ENCODE data around the gene PDE4B.
"Not testable (repeated sequence)": the region's sequence is repeated elsewhere in the genome, so short reads cannot be mapped to it uniquely, and the experiment has no call there.

The PDE4B gene

DNA sequence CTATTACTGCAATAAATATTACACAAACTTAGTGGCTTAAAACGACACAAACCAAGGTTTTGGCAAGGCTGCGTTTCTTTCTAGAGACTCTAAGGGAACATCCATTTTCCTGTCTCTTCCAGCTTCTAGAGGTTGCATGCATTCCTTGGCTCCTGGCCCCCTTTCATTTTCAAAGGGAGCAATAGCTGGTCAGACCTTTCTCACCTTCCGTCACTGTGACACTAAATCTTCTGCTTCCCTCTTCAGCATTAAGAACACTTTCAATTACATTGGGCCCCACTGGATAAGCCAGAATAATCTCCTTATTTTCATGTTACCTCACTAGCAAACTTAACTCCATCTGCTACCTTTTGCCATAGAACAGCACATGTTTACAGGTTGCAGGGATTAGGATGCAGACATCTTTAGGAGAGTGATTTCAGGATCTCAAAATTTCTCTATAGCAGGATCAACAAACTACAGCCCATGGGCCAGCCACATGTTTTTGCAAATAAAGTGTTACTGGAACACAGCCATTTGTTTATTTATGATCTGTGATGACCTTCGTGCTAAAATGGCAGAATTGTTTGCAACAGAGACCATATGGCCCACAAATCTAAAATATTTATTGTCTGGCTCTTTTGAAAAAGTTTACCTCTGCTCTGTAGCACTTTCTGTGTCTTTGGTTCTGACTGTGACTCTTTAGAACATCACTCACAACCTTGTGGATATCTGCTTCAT is 519.7 kb downstream of the PDE4B start:
- no peak for DNase-seq (ENCODE audit: low spot score)

GRCh38 chr1:66313429-66313828 is 520.7 kb downstream of the PDE4B start:
- no peak for DNase-seq (ENCODE audit: low spot score)

DNA sequence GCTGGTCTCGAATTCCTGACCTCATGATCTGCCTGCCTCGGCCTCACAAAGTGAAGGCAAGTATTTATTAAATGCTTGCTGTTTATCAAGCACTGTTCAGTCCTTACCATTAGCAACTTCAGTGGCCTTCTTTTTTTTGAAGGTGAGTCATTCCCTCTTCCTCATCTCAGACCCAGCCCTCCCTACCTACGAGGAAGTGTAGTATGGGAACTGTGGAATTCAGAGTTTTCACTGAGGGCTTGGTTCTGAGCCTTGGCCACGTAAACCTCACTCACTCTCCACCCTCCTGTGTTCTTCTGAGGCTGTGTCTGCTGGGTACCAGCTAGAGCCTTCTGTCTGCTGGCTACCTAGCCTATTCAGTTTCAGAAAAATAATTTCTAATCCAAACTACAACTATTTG is 523.0 kb downstream of the PDE4B start:
- no peak for DNase-seq (ENCODE audit: low spot score)

- no peak for DNase-seq (ENCODE audit: low spot score)
These were observed 524.0 kb downstream of the PDE4B start for GRCh38 chr1:66316464-66317247.

- DNase-seq (ENCODE audit: low spot score) = no peak
These were observed 524.5 kb downstream of the PDE4B start for GRCh38 chr1:66317248-66317515.

DNA sequence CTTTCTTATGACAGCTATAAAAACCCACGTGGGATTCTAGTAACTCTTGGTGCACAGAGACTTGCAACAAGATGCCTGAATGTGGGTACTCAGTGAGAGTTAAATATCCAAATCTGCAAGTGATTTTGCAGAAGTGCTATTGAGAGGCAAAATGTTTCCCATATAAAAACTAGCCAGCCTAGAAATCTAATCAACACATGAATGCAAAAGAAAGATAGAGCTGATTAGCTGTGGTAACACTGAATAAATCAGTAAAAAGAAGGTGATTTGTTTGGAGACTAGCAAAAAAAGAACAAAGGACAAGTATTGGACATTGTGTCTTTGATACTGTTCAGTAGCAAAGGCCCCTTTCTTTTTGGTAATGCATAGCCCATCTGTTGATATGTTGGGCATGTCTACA is 527.5 kb downstream of the PDE4B start:
- DNase-seq (ENCODE audit: low spot score) = no peak

DNA sequence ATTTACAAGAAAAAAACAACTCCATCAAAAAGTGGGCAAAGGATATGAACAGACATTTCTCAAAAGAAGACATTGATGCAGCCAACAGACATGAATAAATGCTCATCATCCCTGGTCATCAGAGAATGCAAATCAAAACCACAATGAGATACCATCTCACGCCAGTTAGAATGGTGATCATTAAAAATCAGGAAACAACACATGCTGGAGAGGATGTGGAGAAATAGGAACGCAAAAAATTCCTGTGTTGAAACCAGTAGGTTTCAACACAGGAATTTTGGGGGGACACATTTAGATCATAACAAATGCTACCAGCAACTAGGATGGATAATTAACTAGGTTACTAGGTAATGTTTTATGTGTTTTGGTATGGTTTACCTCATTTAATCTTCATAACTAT is 529.8 kb downstream of the PDE4B start:
- not testable (repeated sequence) for DNase-seq (ENCODE audit: low spot score)

DNA sequence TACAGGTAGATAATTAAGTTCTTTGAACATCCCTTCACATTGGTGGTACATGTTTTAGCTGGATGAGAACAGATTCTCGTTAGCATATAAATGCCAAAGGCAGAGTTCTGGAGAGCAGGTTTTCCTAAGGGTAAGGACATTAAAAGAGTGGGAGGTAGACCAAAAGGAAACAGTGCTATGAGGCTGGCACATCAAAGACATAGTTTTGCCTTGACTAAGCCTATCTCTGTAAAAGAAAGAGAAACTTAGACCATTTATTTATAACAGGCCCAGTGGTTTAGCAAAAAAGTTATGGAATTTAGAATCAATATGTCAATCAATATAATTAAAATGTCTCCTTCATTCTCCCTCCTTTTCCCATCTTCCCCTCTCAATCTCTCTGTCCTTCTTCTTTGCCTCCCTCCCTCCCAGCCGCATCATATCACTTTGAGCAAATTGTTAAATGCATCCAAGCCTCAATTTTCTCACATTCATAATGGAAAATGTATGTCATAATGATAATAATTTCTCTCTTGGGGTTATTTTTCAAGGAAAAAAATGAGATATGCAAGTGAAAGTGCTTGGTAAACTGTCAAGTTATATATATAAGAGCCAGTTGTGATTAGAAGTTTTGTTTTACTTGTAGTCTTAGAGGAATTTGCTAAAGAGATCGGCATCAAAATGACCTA is 531.4 kb downstream of the PDE4B start:
- no peak for DNase-seq (ENCODE audit: low spot score)

GRCh38 chr1:66325594-66326380 is 533.1 kb downstream of the PDE4B start:
- DNase-seq (ENCODE audit: low spot score) = no peak

- DNase-seq (ENCODE audit: low spot score) = no peak
These were observed 534.2 kb downstream of the PDE4B start for GRCh38 chr1:66326867-66327266.

GRCh38 chr1:66327588-66327987 is 534.9 kb downstream of the PDE4B start:
- no peak for DNase-seq (ENCODE audit: low spot score)

DNA sequence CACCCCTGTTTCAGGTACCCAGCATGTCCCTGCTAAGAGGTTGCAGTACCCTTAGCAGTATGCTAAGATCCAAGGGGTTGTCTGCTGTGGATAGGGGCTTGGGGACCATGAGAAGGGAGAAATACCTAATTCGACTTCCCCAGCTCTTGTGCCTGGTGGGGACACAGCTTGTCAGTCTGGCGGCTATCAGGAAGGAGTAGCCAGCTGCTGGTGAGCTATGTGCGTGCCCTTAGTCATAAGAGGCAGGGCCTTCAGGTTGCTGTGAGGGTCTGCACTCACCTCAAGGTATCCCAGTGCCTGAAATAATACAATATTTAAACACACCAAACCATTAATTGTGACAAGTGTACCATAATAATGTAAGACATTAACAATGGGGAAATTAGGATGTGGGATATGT is 536.2 kb downstream of the PDE4B start:
- DNase-seq (ENCODE audit: low spot score) = no peak

- DNase-seq (ENCODE audit: low spot score) = no peak
These were observed 538.0 kb downstream of the PDE4B start for GRCh38 chr1:66330722-66331141.

DNA sequence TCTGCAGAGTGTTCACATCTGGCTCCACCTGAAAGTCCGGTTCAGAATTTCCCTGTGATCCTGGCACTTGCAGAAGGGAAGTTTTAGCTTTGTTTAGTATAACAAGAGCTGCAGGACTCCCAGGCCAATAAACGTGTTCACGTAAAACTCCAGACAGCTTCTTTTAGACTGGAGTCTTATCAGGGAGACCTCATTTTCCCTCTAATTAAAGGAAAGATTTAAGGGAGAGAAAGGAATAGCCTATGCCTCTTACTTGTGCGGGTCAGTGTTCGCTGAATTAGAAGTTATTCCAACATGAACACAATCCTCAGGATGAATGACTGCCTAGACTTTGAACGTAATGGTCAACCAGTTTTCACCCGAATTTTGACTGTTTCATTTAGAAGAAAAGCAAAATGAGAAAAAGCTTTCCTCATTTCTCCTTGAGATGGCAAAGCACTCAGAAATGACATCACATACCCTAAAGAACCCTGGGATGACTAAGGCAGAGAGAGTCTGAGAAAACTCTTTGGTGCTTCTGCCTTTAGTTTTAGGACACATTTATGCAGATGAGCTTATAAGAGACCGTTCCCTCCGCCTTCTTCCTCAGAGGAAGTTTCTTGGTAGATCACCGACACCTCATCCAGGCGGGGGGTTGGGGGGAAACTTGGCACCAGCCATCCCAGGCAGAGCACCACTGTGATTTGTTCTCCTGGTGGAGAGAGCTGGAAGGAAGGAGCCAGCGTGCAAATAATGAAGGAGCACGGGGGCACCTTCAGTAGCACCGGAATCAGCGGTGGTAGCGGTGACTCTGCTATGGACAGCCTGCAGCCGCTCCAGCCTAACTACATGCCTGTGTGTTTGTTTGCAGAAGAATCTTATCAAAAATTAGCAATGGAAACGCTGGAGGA is 539.2 kb downstream of the PDE4B start:
- DNase-seq (ENCODE audit: low spot score) = peak; percentile 85

- no peak for DNase-seq (ENCODE audit: low spot score)
These were observed 539.8 kb downstream of the PDE4B start for GRCh38 chr1:66332548-66332901.

DNA sequence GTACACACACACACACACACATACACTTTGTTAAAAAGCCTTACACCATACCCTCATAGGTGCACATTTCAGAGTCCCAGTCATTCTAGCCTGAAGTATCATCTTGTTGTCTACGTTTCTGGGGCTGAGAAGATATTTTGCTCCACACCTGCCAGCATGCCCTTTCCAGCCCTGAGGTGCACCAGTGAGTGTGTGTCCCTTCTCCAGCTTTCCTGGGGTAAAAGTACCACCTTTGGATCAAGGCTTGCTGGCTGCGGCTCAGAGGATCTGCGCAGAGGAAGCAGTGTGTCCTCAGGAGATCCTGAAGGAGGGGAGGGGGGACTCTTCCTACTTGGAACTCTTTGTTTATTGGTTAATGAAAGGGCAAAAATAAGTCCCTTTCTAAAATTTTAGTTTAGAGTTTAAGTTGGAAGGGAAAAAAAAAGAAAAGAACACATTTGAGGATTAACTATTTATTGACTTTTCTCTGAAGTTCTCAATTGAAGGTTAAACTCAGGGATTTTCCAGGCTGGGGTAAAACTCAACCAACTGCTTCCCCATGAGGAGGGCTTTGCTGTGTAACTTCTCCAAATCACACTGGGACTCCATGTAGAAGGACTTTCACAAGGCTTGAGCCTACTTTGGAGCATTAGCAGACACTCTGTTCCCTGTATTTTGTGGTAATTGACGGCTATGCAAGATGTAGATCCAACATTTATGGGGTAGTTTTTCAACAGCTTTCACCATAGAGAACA is 540.9 kb downstream of the PDE4B start:
- no peak for DNase-seq (ENCODE audit: low spot score)

DNA sequence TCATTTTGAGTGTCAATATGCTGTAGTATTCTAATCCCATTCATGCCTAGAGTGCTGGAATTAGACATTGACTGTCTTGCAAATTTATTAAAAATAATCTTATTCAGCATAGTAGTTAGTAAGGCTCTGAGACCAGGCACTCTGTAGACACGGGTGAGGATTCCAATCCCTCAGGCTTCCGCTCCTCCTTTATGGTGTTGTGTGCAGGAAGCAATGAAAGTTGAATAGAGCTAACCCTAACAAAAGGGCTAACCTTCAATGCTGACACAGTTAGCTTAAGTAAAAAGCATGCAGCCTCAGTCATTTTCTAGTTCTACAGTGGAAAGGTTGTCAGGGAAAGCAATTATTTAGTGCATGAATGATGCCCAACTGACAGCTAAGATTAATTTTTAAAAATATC is 541.6 kb downstream of the PDE4B start:
- no peak for DNase-seq (ENCODE audit: low spot score)

DNA sequence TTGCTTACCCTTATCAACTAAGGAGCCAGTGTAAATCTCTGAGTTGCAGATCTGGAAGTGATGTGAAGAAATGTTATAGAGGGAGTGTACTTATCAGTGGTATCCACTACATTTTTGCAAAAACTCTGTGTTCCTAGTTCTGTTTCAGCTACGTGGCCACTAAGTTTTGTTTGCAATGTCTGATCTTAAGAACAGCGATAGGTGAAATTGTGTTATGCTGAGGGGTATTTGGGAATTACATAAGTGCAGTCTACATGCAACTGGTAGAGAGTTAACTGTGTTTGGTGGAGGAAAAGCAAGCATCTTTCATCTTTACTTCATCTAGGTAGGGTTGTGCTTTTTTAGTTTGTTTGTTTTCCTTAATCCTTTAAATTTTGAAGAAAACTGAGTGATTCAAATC is 542.4 kb downstream of the PDE4B start:
- no peak for DNase-seq (ENCODE audit: low spot score)

DNA sequence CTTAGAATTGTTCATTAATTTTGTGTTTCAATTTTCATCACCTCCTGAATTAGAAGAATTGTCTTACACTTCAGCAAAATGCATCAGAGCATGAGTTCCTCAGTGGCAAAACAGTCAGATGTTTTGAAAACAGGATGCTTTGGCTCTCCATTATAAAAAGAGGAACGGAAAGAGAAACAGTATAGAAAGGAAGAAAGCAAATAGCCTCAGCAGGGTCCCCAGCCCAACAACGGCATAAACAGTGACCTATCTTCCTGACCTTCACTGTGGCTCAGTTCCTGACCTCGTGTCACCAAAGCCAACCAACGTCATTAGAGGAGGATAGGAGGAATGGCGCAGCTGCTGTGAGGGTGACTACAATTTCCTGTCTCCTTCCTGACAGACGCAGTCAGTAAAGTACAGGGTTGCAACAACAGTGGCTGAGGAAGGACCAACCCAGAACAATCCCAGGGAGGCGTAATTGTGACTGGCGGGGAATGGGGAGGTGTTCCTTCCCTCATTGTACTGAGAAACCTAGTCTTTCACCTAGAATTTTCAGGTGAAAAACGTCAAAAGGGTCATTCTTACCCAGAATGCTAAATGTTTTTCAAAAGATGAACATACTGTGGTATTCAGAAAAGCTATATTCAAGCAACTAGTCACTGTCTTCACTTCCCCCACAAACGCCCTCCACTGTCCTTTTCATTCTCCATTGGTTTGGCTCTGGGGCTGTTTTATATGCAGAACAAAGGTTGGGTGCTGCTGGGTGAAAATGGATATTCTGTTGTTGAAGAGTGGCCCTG is 543.4 kb downstream of the PDE4B start:
- DNase-seq (ENCODE audit: low spot score) = no peak

GRCh38 chr1:66336641-66336990 is 543.9 kb downstream of the PDE4B start:
- DNase-seq (ENCODE audit: low spot score) = no peak
